ENCODE measurements around the gene RPS29. TPM values are rescaled to one million over a fixed set of nuclear protein-coding genes. Genes with fewer than 3 reads are reported as not detected.
"Not testable (repeated sequence)": the region's sequence is repeated elsewhere in the genome, so short reads cannot be mapped to it uniquely, and the experiment has no call there.

Gene RPS29
- polyA plus RNA-seq, 3 donors, result 1,430 to 1,747 (median 1,622) TPM

DNA sequence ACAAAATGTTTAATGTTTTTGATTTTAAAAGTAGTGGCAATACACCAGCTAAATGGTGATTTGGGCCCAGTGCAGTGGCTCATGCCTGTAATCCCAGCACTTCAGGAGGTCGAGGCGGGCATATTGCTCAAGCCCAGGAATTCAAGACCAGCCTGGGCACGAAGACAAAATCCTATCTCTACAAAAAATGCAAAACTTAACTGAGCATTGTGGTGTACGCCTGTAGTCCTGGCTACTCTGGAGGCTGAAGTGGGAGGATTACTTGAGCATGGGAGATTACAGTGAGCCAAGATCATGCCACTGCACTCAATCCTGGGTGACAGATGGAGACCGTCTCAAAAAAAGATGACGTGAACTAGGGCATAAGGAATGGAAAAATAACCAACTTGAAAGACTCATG, 29.6 kb upstream of the RPS29 start:
- DNase-seq (ENCODE audit: extremely low read depth in 1 of 11, low read depth in 9 of 11, low spot score in 4 of 11), result no peak

DNA sequence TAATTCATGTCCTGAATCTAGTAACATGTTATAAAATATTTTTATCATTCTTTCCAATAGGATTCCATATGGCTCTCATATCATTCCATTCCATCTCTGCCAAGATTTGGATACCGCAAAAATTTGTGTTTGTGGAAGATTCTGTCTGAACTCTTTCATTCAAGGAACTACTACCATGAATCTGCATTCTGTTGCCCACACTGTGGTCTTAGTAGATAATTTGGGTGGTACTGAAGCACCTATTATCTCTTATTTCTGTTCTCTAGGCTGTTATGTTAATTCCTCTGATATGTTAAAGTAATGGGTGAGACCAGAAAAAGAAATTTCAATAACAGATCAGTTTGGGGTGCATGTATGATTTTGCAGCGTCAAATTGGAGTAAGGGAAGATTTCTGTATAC, 28.0 kb upstream of the RPS29 start:
- DNase-seq (ENCODE audit: extremely low read depth in 1 of 11, low read depth in 9 of 11, low spot score in 4 of 11), result no peak

- DNase-seq (ENCODE audit: extremely low read depth in 1 of 11, low read depth in 9 of 11, low spot score in 4 of 11), result no peak
These were observed 26.5 kb upstream of the RPS29 start for GRCh38 chr14:49612671-49613070.

DNA sequence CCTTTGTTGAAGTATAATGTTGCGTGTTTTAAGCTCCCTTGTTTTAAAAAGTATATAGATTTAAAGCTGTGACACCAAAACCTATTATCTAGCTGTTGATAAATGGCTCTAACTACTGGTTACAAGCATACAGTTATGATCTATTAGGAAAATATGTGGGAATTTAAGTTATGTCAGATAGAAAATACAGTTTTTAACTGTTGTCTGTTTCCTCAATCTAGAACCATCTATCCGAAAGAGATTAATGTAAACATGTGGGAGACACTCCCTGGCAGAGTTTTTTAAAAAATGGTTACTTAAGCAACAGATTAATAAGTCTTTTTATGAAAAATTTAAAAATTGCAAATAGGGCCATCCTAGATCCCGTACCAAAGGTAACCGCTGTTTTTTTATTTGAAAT, 26.1 kb upstream of the RPS29 start:
- no peak for DNase-seq (ENCODE audit: extremely low read depth in 1 of 11, low read depth in 9 of 11, low spot score in 4 of 11)

DNA sequence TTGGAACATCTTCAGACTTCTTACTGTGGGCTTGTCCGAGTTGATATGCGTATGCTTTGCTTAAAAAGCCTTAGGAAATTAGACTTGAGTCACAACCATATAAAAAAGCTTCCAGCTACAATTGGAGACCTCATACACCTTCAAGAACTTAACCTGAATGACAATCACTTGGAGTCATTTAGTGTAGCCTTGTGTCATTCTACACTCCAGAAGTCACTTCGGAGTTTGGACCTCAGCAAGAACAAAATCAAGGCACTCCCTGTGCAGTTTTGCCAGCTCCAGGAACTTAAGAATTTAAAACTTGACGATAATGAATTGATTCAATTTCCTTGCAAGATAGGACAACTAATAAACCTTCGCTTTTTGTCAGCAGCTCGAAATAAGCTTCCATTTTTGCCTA, 21.4 kb upstream of the RPS29 start:
- no peak for DNase-seq (ENCODE audit: extremely low read depth in 1 of 11, low read depth in 9 of 11, low spot score in 4 of 11)

GRCh38 chr14:49598485-49599300, 12.5 kb upstream of the RPS29 start, which contains the start of gene LRR1:
Gene LRR1 (plus strand): TSS chr14:49598940. CDS start chr14:49599021, 81 bp downstream.
- DNase-seq (ENCODE audit: extremely low read depth in 1 of 11, low read depth in 9 of 11, low spot score in 4 of 11), result peak in 10 of 11 donors; percentile 69 to 83 (median 80)

- peak in 1 of 11 donors; percentile 38 for DNase-seq (ENCODE audit: extremely low read depth in 1 of 11, low read depth in 9 of 11, low spot score in 4 of 11)
These were observed 12.0 kb upstream of the RPS29 start for GRCh38 chr14:49598189-49598484.

DNA sequence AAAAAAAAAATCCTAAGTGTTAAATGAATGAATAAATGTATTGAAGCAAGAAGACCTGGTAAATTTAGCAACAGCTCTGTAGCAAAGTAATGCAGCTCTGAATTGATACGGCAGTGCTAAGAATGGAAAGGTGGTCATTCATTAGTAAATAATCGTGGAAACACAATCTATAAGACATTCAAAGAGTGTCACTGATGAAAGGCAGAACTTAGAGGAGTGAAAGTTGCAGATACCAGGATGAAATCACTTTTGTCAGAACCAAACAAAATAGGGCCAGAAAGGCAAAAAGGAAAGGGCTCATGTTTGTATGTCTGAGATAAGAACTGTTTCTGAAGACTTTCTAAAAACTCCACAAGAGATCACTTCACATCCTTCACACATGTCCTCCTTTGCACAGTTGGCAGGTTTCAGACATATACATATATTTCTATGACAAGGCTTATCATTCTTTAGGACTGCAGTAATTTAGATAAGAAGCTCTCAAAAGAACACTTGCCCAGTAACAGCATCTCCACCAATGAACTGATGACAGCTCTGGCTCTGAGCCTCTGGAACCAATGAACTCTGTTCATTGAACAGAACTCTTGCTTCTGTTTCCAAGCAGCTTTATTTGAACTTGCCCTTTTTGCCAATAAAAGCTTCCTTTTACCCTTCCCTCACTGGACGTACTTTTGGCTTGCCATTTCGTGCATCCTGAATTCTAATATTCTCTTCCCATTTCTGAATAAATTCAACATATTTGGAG, 8.3 kb upstream of the RPS29 start:
- no peak for DNase-seq (ENCODE audit: extremely low read depth in 1 of 11, low read depth in 9 of 11, low spot score in 4 of 11)

DNA sequence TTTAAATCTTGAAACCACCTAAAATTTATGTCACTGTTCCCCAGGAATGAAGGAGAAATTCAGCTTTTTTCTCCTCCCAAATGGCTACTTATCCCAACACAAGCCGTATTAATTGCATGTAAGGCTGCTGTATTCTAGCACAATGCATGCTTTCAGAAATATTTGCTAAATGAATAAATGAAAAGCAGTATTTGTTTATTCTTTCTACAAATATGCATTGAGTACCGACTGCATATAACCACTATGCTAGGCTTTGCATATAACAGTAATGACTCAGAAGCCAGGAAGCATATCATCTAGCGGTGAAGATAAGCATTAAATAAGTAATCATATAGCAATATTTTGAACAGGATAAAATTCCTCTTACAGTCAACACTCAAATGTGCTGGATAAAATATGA, 6.8 kb upstream of the RPS29 start:
- DNase-seq (ENCODE audit: extremely low read depth in 1 of 11, low read depth in 9 of 11, low spot score in 4 of 11), result no peak

DNA sequence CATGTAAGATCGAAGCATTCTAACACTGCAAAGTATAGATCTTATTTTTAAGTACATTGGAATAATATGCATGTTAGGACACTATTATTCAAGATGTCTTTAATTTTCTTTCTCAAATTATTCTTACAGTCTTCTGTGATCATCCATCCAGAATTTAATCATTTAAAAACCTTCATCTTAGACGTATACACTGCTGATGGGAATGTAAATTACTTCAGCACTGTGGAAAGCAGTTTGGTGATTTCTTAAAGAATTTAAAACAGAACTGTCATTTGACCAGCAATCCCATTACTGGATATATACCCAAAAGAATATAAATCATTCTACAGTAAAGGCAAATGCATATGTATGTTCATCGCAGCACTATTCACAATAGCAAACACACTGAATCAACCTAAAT, 3.2 kb upstream of the RPS29 start:
- no peak for DNase-seq (ENCODE audit: extremely low read depth in 1 of 11, low read depth in 9 of 11, low spot score in 4 of 11)

- peak in 9 of 11 donors; percentile 44 to 81 (median 58) for DNase-seq (ENCODE audit: extremely low read depth in 1 of 11, low read depth in 9 of 11, low spot score in 4 of 11)
These were observed 687 bp upstream of the RPS29 start for GRCh38 chr14:49586673-49587460.

GRCh38 chr14:49584981-49585640, 1.1 kb downstream of the RPS29 start:
- not testable (repeated sequence) for DNase-seq (ENCODE audit: extremely low read depth in 1 of 11, low read depth in 9 of 11, low spot score in 4 of 11)

DNA sequence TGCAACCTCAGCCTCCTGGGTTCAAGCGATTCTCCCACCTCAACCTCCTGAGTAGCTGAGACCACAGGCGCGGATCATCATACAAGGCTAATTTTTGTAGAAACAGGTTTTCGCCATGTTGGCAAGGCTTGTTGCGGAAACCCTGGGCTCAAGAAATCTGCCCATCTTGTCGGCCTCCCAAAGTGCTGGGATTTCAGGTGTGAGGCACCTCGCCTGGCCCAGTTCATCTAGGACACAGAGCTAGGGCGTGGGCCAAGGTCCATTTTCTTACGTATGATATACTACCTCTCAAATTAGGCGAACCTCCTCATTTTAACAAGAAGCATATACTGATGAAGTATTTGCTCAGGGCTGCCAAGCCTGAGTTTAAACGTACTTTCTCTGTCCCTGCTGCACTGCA, 2.1 kb downstream of the RPS29 start:
- no peak for DNase-seq (ENCODE audit: extremely low read depth in 1 of 11, low read depth in 9 of 11, low spot score in 4 of 11)

DNA sequence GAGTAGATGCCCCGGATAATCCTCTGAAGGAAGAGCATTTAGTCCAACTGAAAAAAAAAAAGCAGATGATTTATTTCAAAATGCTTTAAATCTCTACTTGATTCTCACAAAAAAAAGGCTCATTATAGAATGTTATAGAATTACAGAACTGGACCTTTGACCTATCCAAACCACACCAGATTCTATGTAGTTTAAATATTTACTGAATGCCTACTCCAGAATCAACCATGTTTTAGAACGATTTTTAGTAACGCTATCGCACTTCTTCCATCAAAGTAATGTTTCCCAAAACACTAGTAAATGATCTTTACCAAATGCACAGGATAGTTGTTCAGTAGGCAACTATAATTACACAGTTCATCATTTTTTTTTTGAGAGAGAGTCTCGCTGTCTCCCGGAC, 2.6 kb downstream of the RPS29 start:
- no peak for DNase-seq (ENCODE audit: extremely low read depth in 1 of 11, low read depth in 9 of 11, low spot score in 4 of 11)

- no peak for DNase-seq (ENCODE audit: extremely low read depth in 1 of 11, low read depth in 9 of 11, low spot score in 4 of 11)
These were observed 3.8 kb downstream of the RPS29 start for GRCh38 chr14:49582113-49582977.

DNA sequence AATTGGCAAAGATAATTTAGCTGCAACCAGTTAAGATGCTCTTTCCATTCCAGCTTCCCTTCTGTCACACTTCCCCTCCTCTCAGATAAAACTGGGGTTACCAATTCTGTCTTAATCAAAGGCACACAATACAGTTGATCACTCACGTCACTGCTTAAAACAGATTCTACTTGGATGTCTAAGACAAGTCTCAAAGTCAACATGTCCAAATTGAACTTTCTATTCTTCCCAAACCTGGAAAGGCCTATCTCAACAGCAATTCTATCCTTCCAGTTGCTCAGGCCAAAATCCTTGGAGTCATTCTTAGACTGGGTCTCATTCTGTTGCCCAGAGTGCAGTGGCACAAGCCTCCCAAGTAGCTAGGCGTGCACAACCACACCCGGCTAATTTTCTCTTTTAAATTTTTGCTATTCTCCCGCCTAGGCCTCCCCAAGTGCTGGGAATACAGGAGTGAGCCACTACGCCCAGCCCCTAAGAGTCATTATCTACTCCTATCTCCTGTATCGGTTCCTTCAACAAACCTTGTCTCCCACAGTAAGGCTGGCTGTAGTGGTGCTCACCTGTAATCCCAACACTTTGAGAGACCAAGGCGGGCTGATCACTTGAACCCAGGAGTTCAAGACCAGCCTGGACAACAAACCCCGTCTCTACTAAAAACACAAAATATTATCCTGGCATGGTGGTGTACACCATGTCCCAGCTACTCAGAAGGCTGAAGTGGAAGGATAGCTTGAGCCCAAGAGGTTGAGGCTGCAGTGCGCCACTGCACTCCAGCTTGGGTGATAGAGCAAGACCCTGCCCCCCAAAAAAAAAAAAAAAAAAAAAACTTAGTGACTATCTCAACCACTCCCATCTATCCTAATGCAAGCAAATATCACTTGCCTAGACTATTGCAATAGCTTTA, 4.7 kb downstream of the RPS29 start:
- no peak for DNase-seq (ENCODE audit: extremely low read depth in 1 of 11, low read depth in 9 of 11, low spot score in 4 of 11)

- DNase-seq (ENCODE audit: extremely low read depth in 1 of 11, low read depth in 9 of 11, low spot score in 4 of 11), result no peak
These were observed 6.3 kb downstream of the RPS29 start for GRCh38 chr14:49579841-49580240.
